GM18909 (cell line): ENCODE measurements around the gene FCN2.

Source experiments
- ATAC-seq: cut with Tn5 transposase; IDR thresholded peaks from one replicate; pipeline ENCODE4 v1.9.1; 2021; ENCODE audit warnings: mild to moderate bottlenecking; ENCODE audit not compliant: unreplicated experiment, poor library complexity

Gene FCN2

DNA sequence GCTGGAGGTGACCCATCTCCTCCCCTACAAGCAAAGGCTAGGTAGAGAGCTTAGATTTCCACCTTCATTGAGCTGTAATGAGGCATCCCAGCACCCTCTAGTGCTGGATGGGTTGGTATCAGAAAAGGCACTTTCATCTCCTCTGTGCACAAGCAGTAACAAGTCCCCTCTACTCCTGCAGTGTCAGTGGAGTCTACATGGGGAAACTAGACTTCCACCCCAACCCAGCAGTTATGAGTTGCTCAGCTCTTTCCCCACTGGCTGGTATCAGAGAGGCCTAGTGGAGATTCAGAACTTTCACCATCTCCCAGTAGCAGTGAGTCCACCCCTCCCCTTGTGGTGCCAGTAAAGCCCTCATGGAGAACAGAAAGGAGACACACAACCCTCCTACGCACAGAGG, 19.2 kb downstream of the FCN2 start:
- ATAC-seq: no peak

DNA sequence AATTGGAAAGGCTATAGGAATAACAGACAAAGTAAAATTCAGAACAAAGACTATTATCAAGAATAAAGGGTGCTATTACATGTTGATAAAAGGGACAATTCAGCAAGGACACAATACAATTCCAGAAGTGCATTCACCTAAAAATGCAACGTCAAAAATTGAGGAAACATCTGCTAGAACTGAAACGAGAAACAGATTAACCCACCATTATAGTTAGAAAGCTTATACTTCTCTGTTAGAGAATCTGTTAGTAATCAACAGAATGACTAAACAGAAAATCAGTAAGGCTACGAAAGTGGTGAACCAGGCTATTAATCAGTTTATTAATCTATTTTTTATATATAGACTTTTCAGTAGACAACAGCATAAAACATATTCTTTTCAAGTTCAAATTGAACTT, 22.3 kb downstream of the FCN2 start:
- ATAC-seq: no peak

DNA sequence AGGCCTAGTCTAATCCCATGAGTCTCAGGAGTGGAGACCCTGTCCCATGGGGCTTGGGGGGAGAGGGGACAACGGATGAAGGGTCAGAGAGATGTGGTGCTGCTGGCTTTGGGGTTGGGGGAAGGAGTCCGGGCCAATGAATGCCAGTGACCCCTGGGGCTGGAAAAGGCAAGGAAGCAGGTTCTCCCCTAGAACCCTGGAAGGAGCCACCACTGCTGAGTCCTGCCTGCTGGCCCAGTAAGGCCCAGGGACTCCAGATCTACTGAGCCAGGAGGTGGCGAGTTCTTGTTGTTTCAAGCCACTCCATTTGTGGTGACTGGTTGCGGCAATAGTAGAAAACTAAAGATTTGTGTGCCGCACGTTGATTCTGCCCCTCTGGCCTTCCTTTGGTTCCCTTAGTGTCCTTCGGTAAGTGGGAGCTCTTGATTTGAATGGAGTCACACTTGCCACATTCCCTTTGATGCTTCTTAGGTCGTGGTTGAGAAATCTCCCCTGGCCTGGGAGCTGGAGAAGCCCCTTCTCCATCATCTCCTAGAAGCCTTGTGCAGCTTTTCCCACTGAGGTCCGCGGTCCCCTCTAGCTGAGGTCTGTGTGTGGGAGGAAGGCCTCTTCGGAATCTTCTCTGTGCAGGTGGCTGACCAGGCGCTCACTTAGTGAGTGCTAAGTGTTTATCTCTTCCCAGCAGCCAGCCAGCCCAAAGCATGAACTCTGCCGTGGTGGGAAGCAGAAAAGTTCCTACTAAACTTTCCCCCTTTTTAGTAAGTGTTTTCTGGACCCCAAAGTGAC, 28.1 kb downstream of the FCN2 start:
- no peak for ATAC-seq

DNA sequence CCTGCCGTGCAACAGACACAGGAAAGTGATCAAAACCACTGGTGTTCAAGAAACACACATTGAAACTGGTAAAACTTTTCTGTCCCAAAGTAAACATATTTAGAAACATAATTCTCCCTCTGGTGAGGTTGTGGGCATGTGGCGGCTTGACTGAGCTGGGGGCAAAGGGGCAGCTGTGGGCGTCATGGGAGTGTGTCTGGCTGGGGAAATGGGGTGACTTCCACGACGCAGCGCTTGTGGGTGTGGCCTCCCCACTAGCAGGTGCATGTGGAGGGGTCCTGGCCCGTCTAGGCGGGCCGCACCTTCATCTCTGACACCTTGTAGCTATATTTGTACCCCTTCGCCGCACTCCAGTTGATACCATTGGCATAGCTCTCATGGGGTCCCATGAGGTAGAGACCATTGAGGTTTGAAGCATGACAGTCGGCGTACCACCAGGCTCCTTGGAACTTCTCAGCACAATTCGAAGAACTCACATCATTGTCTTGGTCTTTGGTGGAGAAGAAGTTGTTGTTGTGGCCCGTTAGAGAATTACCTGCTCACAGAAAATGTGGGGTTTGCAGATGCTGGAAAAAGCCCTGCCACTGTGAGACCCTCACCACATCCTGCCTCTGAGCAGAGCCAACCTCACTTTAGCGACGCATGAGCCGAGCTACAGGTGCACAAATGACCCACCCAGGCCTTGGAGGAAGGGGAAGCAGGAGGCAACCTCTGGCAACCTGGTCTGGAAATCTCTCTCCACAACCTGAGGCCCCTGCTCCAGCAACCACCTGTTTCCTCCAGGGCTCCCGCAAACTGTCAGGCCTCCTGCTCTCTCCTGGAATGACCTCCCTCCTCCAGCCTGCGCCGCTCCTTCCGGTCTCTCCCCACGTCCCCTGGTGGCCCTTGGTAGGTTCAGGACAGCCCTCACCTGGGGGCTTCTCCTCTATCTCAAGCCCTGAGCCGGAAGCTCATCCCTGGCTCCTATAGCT, 29.2 kb downstream of the FCN2 start:
- no peak for ATAC-seq

DNA sequence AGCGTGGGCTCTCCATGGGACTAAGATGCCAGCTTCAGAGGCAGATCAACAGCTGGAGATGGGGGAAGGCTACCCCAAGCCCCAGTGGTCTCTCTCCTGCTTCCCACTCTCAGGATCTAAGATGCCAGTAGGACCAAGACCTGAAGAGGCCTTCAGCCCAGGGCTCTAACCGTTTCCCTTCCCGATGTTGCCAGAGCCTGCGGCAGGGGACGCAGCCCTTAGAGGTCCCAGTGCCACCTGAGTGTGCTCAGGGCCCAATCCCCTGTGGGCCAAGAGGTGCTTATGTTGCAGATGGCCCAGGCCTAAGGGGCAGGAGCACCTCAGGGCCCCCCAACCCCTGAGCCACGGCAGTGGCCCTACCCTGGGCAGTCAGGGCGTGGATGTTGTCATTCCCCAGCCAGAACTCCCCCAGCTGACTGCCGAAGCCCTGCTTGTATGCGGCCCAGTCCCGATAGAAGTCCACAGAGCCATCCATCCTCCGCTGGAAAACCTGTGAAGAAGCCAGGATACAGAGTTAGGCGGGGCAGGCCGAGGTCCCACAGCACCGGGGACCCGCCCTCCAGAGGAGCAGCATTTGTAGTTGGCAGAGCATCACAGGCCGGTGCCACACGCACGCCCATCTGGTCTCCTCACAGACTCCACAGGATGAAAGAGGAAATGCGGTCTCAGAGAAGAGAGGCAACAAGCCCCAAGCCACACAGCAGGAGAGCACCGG, 31.7 kb downstream of the FCN2 start:
- no peak for ATAC-seq

DNA sequence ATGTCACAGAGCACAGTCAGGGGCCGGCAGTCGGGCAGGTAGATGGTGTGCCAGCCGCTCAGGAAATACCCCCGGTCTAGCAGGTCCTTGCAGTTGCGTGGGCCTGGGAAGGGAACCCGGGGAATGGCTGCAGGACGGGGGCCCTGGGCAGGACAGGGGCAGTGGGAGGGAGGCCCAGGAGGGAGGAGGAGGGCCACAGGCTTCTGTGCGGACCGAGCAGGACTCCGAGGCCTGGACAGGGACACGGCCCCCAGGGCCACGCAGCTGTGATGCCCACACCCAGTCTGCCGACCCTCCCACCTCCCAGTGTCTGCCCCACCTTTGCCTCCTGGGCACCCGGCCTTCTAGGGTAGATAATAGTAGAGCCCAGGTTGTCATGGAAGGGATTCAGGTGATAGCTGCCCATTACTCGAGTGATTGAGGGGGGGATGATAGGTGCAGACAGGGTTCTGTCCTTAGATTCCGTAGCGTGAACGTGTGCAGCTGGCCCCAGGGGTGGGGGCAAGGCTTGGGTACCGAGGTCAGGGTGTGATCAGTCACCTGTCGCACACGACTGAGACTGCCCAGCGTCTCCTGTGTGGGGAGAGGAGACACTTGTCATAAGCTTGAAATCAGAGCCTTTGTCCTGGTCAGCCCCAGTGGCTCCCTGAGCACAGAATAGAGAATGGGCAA, 32.6 kb downstream of the FCN2 start:
- no peak for ATAC-seq

DNA sequence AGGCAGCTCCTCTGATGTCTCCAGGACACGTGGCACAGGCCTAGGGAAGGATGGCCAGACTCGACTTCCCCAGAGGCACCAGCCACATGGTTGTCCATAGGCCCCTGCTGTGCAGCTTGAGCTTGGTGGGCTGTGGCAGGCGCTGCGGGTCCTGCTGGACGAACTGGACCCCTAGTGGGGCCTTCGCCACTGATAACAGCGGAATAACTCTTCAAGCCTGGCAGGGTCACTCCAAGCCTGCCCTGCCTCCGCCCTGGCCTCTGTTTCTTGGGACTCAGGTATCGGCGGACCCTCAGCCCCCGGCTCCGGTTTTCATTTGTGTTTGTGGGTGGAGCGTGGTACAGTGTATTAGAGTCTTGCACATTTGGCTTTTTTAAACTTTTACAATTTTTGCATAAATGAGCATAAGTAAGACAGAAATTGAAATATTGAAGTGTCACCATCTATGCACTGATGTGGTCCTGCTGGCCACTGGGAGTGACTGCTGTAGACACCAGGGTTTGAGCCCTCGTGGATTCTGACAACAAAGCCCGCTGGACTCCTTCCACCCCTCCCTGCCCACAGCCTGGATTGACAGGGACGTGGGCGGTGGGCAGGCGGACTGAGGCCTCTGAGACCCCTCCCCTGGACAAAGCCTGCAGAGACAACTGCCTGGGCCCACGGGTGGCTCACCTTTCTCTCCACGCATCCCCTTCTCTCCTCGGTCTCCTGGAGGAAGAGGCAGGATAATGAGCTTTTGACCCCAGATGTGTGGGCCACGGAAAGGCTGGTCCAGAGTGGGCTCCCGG, 33.3 kb downstream of the FCN2 start:
- ATAC-seq: no peak

DNA sequence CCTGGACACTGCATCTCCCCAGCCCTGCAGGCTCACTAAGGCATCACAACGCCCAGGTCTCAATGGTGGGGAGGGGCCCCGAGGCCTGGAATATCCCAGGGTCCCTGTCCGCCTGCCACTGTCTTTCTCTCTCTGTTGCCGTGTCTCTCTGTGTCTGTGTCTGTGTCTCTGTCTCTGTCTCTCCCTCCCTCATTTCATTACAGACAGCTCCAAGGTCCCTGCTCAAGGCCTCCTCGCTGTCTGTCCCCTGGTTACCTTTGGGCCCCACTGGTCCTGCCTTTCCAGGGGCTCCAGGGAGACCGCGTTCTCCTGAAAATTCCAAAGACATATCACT, 33.9 kb downstream of the FCN2 start:
- ATAC-seq: no peak

DNA sequence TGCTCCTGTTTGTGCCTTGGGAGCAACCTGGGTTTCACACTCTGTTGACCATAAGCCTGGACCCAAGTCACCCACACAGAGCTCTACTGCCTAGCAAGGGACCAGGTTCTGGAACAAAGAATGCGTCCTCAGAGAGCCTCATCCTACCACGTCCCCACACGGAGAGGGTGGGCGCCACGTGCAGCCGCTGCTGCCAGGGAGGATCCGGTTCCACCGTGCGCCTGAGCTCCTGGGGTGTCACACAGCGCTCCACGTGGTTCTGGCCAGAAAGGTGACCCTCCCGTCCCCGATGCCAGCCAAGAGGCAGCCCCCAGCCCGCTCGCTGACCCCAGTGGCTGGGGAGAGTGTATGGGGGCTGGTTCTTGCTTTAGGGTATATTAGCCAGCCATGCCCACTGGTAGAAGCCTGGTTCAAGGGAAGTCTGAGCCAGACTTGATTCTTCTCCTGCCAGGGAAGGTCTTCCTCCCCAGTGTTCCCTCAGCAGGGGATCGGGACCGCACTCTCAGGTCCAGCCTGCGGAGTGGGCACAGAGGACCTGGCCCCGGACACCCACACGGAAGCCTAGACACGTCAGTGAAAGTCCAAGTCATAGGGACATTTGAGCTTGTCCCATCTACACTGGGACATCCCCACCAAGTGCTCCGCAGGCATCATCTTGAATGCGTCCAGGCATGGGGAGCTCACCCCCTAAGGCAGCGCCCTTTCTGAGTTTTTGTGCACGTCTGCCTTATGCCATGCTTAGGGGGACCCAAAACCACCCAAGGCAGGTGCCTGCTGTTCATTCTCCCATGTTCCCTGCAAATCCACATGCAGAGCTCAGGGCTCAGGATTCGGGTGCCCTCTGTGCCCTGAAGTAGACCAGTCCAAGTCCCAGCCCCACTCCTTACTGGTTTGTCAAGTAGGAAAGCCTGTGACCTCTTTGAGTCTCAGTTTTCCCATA, 34.7 kb downstream of the FCN2 start:
- no peak for ATAC-seq

DNA sequence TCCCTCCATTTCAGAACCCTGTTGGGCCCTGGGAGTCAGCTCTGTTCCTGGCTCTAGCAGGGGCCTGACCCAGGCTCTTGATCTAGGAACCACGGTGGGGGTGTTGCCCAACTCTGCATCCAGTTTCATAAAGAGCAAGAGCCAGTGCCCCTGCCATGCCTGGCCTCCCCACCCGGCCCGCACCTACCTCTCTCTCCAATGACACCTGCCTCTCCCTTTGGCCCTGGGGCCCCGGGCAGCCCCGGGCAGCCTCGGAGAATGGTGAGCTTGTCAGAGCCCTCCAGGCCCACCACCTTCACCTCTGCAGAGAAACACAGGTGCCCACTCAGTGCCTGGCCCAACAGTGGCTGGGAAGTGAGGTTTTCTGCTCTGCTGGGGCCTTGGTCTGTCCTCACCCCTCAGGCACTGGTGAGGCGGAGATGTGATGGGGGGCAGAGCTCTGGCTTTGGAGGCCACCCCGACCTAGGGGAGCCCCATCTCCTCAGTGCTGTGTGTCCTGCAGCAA, 35.6 kb downstream of the FCN2 start:
- ATAC-seq: no peak

DNA sequence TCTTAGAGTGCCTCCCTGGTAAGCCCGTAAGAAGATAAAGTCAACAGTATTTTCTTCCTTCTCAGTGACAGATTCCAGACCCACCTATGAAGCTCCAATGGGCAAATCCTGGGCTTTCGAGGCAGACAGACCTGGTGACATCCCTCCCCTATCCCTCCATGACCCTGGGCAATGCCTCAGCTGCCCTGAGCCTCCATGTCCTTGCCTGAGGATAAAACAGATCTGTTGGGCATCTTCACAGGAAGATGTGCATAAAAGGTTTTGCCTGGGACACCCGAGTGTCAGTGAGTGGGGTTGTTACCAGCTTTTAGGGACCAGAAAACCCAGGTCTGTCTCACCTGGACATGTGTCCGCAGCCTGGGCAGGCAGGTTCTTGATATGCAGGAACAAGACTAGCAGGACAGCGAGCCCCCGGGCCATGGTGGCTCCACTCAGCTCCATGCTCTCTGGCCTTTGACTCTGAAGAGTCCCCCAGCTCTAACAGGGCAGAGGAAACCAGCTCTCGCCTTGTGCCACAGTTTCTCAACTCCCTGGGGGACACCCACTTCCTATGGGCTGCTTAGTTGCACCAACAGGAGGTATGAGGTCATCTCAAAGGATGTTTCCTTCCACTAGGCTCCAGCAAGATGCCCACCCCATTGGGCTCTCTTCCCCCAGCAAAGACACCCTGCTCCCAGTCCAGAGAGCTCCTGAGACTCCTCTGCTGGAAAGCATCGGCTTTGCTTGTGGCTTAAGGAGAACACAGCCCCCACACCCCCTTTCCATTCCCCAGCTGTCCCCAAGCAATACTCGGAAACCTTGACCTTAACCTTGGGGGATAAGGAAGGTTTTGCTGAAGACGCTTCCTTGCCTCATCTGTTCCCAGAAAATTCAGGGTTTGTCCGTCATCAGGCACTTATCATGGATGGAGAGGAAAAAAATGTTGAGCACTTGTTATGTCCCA, 37.1 kb downstream of the FCN2 start, which contains the start of gene FCN1:
Gene FCN1, minus strand, starts transcription at position 482 of the 943 bp plus-strand sequence. Its CDS starts 41 bp downstream, at position 441.
- no peak for ATAC-seq

DNA sequence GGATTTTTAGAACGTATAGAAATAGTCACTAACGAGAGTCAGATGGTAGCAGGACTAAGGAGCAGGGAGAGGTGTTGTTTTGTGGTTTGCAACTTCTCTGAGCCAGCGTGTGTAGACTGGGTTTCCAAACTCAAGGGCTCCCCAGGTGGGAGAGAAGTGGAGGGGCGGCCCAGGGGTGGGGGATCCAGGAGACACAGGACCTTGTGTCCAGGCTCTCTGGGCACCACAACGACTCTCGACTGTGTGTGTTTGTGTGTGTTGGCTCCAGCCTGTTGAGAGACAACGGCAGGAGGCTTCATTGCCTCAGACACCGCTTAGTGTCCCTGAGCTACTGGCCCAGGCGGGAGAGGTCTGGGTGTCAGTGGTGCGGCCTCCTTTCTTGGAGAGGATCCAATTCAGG, 38.0 kb downstream of the FCN2 start:
- ATAC-seq: no peak

DNA sequence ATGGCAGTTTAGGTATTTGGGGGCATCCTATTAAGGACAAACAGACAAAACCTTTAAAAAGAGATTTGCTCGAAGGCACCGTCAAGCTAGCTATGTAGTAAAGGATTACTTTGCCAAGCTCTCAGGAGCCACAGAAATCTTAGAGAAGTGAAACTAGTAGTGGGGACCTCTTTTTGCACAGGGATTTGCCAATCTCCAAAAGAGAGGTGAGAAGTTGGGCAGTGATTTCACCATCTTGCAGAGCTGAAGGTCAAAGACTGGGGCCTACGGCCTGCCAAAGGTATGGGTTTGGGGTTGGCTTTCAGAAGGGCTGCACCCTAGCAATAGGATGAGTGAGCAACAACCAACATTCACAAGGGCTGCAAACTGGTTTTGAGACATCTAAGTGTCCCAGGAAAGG, 38.7 kb downstream of the FCN2 start:
- ATAC-seq: no peak

DNA sequence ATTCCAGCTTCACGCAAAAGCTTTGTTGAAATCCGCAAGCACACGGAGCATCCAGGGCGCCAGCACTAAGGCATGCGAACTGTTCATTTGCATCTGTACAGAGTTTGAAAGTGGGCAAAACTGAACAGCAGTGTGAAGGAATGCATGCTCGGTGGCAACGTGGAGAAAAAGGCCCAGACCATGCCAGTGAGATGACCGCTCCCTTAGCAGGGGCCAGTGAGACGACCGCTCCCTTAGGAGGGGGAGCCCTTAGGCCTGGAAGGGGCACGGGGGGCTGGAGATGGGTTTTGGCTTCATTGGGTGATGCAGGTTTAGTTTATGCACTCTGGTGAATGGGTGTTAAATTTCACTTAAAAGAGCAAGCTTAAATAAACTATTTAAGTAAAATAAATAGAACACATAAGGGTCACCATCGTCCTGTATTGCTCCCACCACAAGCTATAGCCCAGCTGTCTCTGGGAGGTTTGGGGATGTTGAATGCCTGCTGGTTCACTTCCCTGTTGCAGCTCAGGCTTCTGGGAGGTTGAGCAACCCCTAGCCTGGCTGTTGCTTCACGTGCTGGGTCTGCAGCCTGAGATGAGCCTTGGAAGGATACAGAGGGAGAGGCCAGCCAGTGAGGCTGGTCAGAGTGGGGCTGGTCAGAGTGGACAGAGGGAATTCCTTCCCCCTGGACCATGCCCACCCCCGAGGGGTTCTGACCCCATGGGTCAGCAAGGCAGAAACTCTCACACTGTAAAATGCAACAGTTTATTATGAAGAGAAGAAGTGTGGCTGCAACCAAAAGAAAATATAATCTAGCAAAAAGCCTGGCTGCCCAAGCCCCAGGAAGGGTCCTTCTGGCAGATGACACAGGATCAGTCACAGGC, 41.7 kb downstream of the FCN2 start:
- no peak for ATAC-seq

DNA sequence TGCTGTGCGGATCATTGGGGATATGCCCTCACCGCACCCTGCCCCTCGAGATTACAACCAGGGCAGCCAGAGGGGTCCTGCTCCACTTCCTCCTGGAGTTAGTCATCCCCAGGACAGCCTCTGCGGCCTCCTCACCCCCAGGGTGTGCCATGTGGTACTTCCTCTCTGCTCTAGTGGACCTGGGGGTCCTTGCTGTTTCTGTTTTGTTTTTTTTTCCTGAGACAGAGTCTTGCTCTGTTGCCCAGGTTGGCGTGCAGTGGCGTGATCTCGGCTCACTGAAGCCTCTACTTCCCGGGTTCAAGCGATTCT, 42.3 kb downstream of the FCN2 start:
- ATAC-seq: no peak

DNA sequence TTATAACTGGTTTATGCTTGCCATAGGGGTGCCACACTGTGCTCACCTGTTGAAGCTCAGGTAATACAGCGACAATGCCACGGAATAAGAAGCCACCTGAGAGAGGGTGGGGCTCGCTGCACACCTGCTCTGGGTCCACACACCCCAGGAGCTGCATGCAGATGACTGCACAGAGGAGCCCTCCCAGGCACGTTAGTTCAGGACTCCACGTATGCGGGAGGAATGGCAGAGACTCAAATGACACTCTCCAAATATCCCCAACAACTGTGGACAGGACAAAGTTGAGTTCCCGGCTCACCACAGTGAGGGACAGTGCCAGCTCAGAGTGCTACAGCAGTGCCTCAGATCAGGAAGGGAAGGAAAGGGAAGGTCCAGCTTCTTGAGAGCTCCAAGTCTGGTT, 42.9 kb downstream of the FCN2 start:
- no peak for ATAC-seq
